Endothelial cell of umbilical vein (primary cell): ENCODE data around the gene CDKN2D. TPM values are rescaled to one million over a fixed set of nuclear protein-coding genes. Genes with fewer than 3 reads are reported as not detected.

Experiments
- BruUV-seq: library from RNA; stranded (reverse); fragments of 400-500 nt; replicated peaks from 2 replicates; lab custom pipeline; 2021; lab: Mats Ljungman, UMichigan
- CTCF ChIA-PET: fragments of 300-600, 350-600 bp; sonication (Branson Sonifier 250); formaldehyde crosslinking; loops from one replicate; lab custom pipeline; 2021; ENCODE audit warnings: antibody characterized with exemption, inconsistent platforms; lab: Charles Lee
- POLR2A ChIA-PET: fragments of 300-600, 350-600 bp; sonication (Branson Sonifier 250); formaldehyde crosslinking; loops from one replicate; lab custom pipeline; 2021; ENCODE audit warnings: antibody characterized with exemption, inconsistent platforms; lab: Charles Lee
- DNase-seq: peaks from one replicate; pipeline ENCODE4 v3.0.0-alpha.2; 2011; ENCODE audit warnings: low read depth, low spot score
- FAIRE-seq: peaks from 2 replicates; lab custom pipeline; 2011; peaks lifted over from hg19 to GRCh38; lab: Jason Lieb, UNC
- H2AFZ ChIP-seq: 2 replicates; pipeline ENCODE4 v1.6.0; 2012; ENCODE audit warnings: low read depth, low read length, control low read depth, inconsistent platforms
- H3K27ac ChIP-seq: 2 replicates; pipeline ENCODE4 v1.5.1; 2011; ENCODE audit warnings: low read depth, mild to moderate bottlenecking, control low read depth, low read length, moderate library complexity; ENCODE audit not compliant: insufficient read depth
- H3K27me3 ChIP-seq, 2 experiments: 2 replicates each; pipeline versions ENCODE4 v1.6.0 to v1.6.1; 2011; ENCODE audit warnings: low read length in 2 of 2, mixed read lengths in 1 of 2; ENCODE audit not compliant: control insufficient read depth in 2 of 2, insufficient read depth in 2 of 2
- H3K36me3 ChIP-seq, 2 experiments: 2 replicates in 1 of 2; 3 replicates in 1 of 2; pipeline ENCODE4 v1.5.1; 2011; ENCODE audit warnings: low read length in 2 of 2, mild to moderate bottlenecking in 1 of 2, moderate library complexity in 1 of 2; ENCODE audit not compliant: control insufficient read depth in 2 of 2, insufficient read depth in 2 of 2; ENCODE audit errors: extremely low read depth in 1 of 2
- H3K4me1 ChIP-seq: 3 replicates; pipeline ENCODE4 v1.5.1; 2011; ENCODE audit warnings: mild to moderate bottlenecking, low read length; ENCODE audit not compliant: control insufficient read depth, insufficient read depth; ENCODE audit errors: extremely low read depth
- H3K4me2 ChIP-seq: 2 replicates; pipeline ENCODE4 v1.6.1; 2011; ENCODE audit warnings: low read length, control low read depth, mixed read lengths; ENCODE audit not compliant: insufficient read depth
- H3K4me3 ChIP-seq, 3 experiments: fragments of 200-600 bp in 1 of 3; sonication (generic), shearing (Covaris generic) in 1 of 3; replicated peaks in 1 of 3; 2 replicates each; pipeline ENCODE4 v1.5.1; 2011 to 2016; ENCODE audit warnings: control low read depth in 3 of 3, low read length in 3 of 3, mild to moderate bottlenecking in 2 of 3, inconsistent platforms in 1 of 3, low read depth in 1 of 3, moderate library complexity in 1 of 3; ENCODE audit not compliant: insufficient read depth in 1 of 3
- H3K79me2 ChIP-seq: 2 replicates; pipeline ENCODE4 v1.6.0; 2012; ENCODE audit warnings: low read length, inconsistent platforms; ENCODE audit not compliant: control insufficient read depth, insufficient read depth
- H3K9ac ChIP-seq: replicated peaks from 2 replicates; pipeline ENCODE3; 2011; ENCODE audit warnings: low read length, control low read depth; ENCODE audit not compliant: insufficient read depth; ENCODE audit errors: extremely low read depth
- H3K9me1 ChIP-seq: replicated peaks from 3 replicates; pipeline ENCODE4 v1.6.0; 2011; ENCODE audit warnings: mild to moderate bottlenecking, low read length; ENCODE audit not compliant: control insufficient read depth, insufficient read depth; ENCODE audit errors: extremely low read depth
- H3K9me3 ChIP-seq: replicated peaks from 2 replicates; pipeline ENCODE4 v1.5.1; 2012; ENCODE audit warnings: low read length, inconsistent platforms; ENCODE audit not compliant: control insufficient read depth, insufficient read depth
- H4K20me1 ChIP-seq: replicated peaks from 2 replicates; pipeline ENCODE3; 2011; ENCODE audit warnings: mild to moderate bottlenecking, low read length; ENCODE audit not compliant: control insufficient read depth, insufficient read depth; ENCODE audit errors: extremely low read depth
- EZH2 ChIP-seq: IDR thresholded peaks from 2 replicates; pipeline ENCODE4 v1.6.1; 2012; ENCODE audit warnings: borderline replicate concordance, low read depth, mild to moderate bottlenecking, moderate library complexity, low read length, inconsistent platforms; ENCODE audit not compliant: severe bottlenecking
- FOS ChIP-seq: IDR thresholded peaks from 2 replicates; pipeline ENCODE4 v1.6.1; 2011; ENCODE audit warnings: mild to moderate bottlenecking, low read length, moderate library complexity, borderline replicate concordance; ENCODE audit not compliant: insufficient read depth
- GATA2 ChIP-seq: IDR thresholded peaks from 2 replicates; pipeline ENCODE4 v1.7.0; 2011; ENCODE audit warnings: low read depth, mild to moderate bottlenecking, moderate library complexity, mixed read lengths, low read length; ENCODE audit not compliant: insufficient read length, insufficient read depth
- JUN ChIP-seq: IDR thresholded peaks from 2 replicates; pipeline ENCODE4 v1.6.1; 2011; ENCODE audit warnings: borderline replicate concordance, low read depth; ENCODE audit not compliant: insufficient read length, insufficient read depth
- MYC ChIP-seq: IDR thresholded peaks from one replicate; pipeline ENCODE4 v1.6.1; 2011; ENCODE audit warnings: mild to moderate bottlenecking, low read depth, low read length
- POLR2A ChIP-seq: IDR thresholded peaks from 2 replicates; pipeline ENCODE4 v1.6.1; 2012; ENCODE audit warnings: low read depth, mild to moderate bottlenecking, control low read depth, low read length
- POLR2AphosphoS5 ChIP-seq: IDR thresholded peaks from 2 replicates; pipeline ENCODE4 v1.6.1; 2012; ENCODE audit warnings: low read depth, mild to moderate bottlenecking, control low read depth, low read length, moderate library complexity; ENCODE audit not compliant: insufficient read depth
- dilution Hi-C: fragments of 300-500 bp; cut with MboI; formaldehyde crosslinking; loops from one replicate; pipeline ENCODE4 v1.15.0; 2019; ENCODE audit warnings: low sequenced_read_pairs; ENCODE audit not compliant: extremely low pct_ligation_motif_present
- intact Hi-C: fragments of 100-400 bp; cut with micrococcal nuclease; formaldehyde crosslinking; loops from one replicate; pipeline ENCODE4 v1.10.0; 2022
- polyA plus RNA-seq, 4 experiments: library from polyadenylated mRNA; depleted of rRNA in 3 of 4; stranded (reverse) in 3 of 4; unstranded in 1 of 4; fragments of >200 nt; gene quantifications; 2 replicates each; pipeline versions ENCODE4 v1.2.1 to v1.2.3, GENCODE V29; 2011 to 2012; ENCODE audit warnings: missing spikeins in 1 of 4
- total RNA-seq: library from RNA; stranded (reverse); gene quantifications from 2 replicates; pipeline ENCODE4 v1.2.3, GENCODE V29; 2021
- TF ChIP-seq, protein P1 (sequence below), 2 donors: IDR thresholded peaks; 1 replicate in 1 of 2; 2 replicates in 1 of 2; pipeline ENCODE4 v1.5.1; 2011; ENCODE audit warnings: low read length in 2 of 2, mild to moderate bottlenecking in 2 of 2, moderate library complexity in 2 of 2, control low read depth in 1 of 2, inconsistent platforms in 1 of 2, low read depth in 1 of 2; ENCODE audit not compliant: insufficient read depth in 1 of 2; ENCODE audit errors: extremely low read depth in 1 of 2
- TF ChIP-seq, protein P2 (sequence below): IDR thresholded peaks from 2 replicates; pipeline ENCODE4 v1.6.1; 2011; ENCODE audit not compliant: insufficient read depth, insufficient read length

The CDKN2D gene
- total and polyA plus RNA-seq, 2 donors (not counting 3 experiments of a cell fraction or from before 2014, with no cell fraction given) = 5.9 to 9.8 TPM

DNA sequence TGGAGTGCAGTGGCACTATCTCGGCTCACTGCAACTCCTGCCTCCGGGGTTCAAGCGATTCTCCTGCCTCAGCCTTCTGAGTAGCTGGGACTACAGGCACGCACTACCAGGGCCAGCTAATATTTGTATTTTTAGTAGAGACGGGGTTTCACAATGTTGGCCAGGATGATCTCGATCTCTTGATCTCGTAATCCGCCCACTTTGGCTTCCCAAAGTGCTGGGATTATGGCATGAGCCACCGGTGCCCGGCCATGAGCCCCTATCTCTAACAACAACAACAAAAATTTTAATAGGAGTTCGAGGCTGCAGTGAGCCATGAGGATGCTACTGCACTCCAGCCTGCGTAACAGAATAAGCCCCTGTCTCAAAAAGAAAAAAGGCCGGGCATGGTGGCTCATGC lies 13.3 kb upstream of the CDKN2D start:
- CTCF ChIA-PET = interaction anchor here (1.1 to 9.1 kb wide), 26 partner anchors 9 to 282 kb away, joined by 3 to 654 read pairs (median 10); partner anchors contain the start of genes QTRT1 and SLC44A2
- intact Hi-C loops (loop anchor here (5.0 kb wide), 1 partner anchor 45 kb away; the partner anchor contains the start of gene SLC44A2), dilution Hi-C loops (no loop called here)
- H2AFZ ChIP-seq = no peak overlapping the region
- H3K4me3 ChIP-seq = no peak overlapping the region
- FAIRE-seq (peak; percentile 31), DNase-seq (no peak)
- no peak overlapping the region for H3K4me2 ChIP-seq
- H3K36me3 ChIP-seq = no peaks in the 10 kb centered on the region
- no peaks in the 10 kb centered on the region for H3K4me1 ChIP-seq
- TF ChIP-seq JUN = no peak
- TF ChIP-seq, protein P1, sequence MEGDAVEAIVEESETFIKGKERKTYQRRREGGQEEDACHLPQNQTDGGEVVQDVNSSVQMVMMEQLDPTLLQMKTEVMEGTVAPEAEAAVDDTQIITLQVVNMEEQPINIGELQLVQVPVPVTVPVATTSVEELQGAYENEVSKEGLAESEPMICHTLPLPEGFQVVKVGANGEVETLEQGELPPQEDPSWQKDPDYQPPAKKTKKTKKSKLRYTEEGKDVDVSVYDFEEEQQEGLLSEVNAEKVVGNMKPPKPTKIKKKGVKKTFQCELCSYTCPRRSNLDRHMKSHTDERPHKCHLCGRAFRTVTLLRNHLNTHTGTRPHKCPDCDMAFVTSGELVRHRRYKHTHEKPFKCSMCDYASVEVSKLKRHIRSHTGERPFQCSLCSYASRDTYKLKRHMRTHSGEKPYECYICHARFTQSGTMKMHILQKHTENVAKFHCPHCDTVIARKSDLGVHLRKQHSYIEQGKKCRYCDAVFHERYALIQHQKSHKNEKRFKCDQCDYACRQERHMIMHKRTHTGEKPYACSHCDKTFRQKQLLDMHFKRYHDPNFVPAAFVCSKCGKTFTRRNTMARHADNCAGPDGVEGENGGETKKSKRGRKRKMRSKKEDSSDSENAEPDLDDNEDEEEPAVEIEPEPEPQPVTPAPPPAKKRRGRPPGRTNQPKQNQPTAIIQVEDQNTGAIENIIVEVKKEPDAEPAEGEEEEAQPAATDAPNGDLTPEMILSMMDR (IDR thresholded peaks at IDR 0.05; ENCODE audit: extremely low read depth in 1 of 2, insufficient read depth in 1 of 2, low read depth in 1 of 2, low read length in 2 of 2) = no peak
- TF ChIP-seq POLR2AphosphoS5 = no peak
- no peak for TF ChIP-seq EZH2
- no peak for TF ChIP-seq MYC
- no peak for TF ChIP-seq GATA2
- no peak for TF ChIP-seq FOS
- TF ChIP-seq, protein P2, sequence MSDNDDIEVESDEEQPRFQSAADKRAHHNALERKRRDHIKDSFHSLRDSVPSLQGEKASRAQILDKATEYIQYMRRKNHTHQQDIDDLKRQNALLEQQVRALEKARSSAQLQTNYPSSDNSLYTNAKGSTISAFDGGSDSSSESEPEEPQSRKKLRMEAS = no peak
- TF ChIP-seq POLR2A = no peak
- H3K9ac ChIP-seq = no peak overlapping the region
- no peaks in the 10 kb centered on the region for H4K20me1 ChIP-seq
- H3K27me3 ChIP-seq = peaks cover 2 to 5% of the 10 kb centered on the region in 2 experiments
- BruUV-seq = no TSS peak
- no peaks in the 10 kb centered on the region for H3K9me1 ChIP-seq
- POLR2A ChIA-PET = interaction anchor here (0.5 kb wide), 1 partner anchor 439 kb away, joined by 6 read pairs; no protein-coding TSS in a partner anchor
- no peaks in the 10 kb centered on the region for H3K79me2 ChIP-seq
- no peak overlapping the region for H3K27ac ChIP-seq
- no peaks in the 10 kb centered on the region for H3K9me3 ChIP-seq
